ENCODE measurements around the gene JAML.
A peak's percentile ranks its signal among the peaks of the same experiment; 100 is the strongest.

Gene JAML

DNA sequence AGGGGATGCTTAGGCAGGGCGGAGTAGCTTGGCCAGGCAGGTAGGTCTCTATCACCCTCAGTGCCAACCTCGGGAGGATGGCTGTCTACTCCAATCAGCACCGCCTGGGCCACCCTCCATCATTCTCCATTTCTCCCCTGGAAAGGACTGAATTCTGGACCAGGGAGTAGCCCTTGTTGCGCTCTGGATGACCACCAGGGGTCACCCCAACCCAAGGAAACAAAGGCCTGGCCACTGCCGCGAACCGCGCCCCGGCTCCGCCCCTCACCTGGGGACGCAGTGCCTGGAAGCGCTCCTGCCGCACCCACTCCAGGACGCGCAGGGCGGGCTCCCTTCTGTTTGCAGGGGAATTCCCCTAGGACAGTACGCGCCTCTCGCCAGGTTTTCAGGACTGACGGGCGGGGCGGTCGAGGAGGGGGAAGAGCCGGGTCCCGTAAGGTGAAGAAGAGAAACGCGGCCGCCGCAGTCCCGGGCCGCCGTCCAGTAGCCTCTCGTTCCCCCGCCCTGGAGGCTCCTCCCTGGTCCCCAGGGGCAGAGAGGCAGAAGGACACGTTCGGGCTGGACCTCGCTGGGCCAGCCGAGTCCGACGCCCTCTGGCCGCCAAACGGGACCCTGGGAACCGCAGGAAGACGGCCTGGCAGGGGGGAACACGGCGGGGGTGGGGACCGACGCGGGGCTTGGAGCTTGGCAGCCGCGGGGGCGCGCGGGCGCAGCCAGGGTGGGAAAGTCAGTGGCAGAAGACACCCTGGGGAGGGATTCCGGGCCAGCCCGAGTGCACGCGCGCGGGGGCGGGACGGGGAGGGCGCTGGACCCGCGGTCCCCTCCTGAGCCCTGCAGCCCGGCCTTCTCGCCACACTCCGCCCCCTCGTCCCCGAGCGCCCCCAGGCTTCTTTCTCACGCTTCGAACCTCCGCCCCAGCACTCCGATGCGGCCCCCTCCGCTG, 79.3 kb downstream of the JAML start:
- Histone ChIP-seq H3K27ac (no peak overlapping the region), H3K9ac (peak overlapping the region in 10 of 11 experiments; percentile 39 to 75 (median 66); a peak in 21 of 22 replicates)

DNA sequence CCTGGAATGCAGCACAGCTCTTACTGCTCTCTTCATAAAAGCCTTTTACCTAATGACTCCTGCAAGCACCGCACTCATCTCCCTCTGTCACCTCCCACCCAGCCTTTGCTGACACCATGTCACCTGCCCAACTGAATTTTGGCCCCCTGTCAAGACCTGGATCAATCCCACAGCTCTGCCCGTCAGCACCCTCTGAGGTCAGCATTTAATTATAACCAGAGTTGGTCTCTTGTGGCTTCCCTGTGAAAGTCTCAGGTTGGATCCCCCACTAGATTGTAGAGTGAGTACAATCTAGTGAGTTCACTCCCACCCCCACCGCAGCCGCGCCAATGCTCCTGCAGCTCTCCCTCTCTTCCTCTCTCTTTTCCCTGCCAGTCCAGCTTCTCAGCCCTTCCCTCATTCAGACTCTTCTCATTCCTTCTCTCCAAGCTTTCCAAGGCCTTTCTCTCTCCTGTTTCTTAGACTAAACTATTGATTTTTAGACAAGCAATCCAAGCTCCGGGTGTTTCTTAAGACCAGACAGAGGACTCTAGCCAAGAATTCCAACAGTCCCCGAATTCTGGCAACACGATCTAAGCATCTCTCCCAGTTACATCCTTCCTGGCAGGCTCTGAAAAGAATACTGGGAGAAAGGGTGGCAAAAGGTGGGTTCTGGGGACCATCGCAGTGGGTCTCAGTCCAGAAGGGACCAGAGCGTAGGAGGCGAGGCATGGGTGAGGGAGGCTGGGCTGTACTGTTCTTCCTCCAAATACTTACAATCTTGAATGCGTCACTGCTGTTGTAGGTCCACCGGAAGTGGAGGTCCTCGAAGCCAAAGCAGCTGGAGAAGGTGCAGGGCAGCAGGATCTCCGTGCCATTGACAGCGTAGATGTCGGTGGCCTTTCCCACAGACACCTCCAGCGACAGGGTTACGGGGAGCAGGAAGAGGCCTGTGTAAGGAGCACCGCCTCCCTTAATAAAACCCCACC, 80.2 kb downstream of the JAML start:
- H3K9me3 ChIP-seq (replicated peaks in 1 of 11): no peaks in the 10 kb centered on the region
- peaks cover 0 to 47% (median 26%) of the 10 kb centered on the region in 10 experiments; a peak in 16 of 20 replicates for H3K4me1 ChIP-seq
- H3K27me3 ChIP-seq: peaks cover 12 to 75% (median 61%) of the 10 kb centered on the region in 11 experiments; a peak in 21 of 22 replicates
- H3K4me2 ChIP-seq: peak overlapping the region in 6 of 11 experiments; percentile 93 to 99 (median 95); a peak in 6 of 22 replicates
- no peak for TF ChIP-seq Cebpa-rat (IDR thresholded peaks at IDR 0.05)
- H3K4me3 ChIP-seq: no peak overlapping the region
- H3K36me3 ChIP-seq: no peaks in the 10 kb centered on the region
- H3K27ac ChIP-seq: no peak overlapping the region
- H4K20me1 ChIP-seq: no peaks in the 10 kb centered on the region; a peak in 2 of 22 replicates
- H3K9ac ChIP-seq: no peak overlapping the region

More for the DNA sequence above, 79.3 kb downstream of the JAML start:
- Histone ChIP-seq H3K36me3 (no peaks in the 10 kb centered on the region), H3K4me3 (peak overlapping the region; percentile 64 to 84 (median 72)), H3K4me2 (peak overlapping the region; percentile 86 to 99 (median 96)), H4K20me1 (peaks cover 0 to 4% (median 0%) of the 10 kb centered on the region in 11 experiments; a peak in 2 of 22 replicates), H3K27me3 (peaks cover 22 to 84% (median 71%) of the 10 kb centered on the region in 11 experiments), H3K9me3 (replicated peaks in 1 of 11) (no peaks in the 10 kb centered on the region), H3K4me1 (peaks cover 0 to 47% (median 26%) of the 10 kb centered on the region in 10 experiments; a peak in 16 of 20 replicates)
- TF ChIP-seq Cebpa-rat (IDR thresholded peaks at IDR 0.05): no peak
